Epithelial cell of esophagus (primary cell): ENCODE data around the gene P2RX2.

Experiments used
- DNase-seq: peaks from one replicate; pipeline ENCODE4 v3.0.0; 2010; ENCODE audit warnings: low read depth
- H3K4me3 ChIP-seq: 2 replicates; pipeline ENCODE4 v1.5.1; 2011; ENCODE audit warnings: mild to moderate bottlenecking, low read length, control low read depth
- TF ChIP-seq, protein P1 (sequence below): IDR thresholded peaks from 2 replicates; pipeline ENCODE4 v1.5.1; 2011; ENCODE audit warnings: low read depth, mild to moderate bottlenecking, low read length, control low read depth, inconsistent platforms; ENCODE audit not compliant: insufficient read depth; ENCODE audit errors: missing control alignments

The P2RX2 gene

DNA sequence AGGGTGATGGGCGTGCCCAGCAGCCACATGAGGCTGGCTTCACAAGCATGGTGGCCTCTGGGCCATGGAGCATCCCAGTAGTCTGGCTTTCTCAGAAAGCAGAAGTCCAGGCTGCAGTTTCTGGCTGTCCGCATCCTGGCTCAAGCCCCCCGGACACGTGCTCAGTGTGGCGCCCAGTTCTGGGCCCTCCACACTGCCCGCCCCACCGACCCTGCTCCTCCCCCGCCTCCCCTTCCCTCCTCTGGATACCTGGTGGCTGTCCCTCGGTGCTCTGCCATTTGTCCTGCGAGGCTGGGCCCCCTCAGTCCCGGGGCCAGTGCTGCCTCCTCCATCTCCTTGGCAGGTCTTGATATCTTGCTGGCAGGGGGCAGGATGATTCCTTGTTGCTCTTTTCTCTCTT is 39.8 kb upstream of the P2RX2 start:
- TF ChIP-seq, protein P1, sequence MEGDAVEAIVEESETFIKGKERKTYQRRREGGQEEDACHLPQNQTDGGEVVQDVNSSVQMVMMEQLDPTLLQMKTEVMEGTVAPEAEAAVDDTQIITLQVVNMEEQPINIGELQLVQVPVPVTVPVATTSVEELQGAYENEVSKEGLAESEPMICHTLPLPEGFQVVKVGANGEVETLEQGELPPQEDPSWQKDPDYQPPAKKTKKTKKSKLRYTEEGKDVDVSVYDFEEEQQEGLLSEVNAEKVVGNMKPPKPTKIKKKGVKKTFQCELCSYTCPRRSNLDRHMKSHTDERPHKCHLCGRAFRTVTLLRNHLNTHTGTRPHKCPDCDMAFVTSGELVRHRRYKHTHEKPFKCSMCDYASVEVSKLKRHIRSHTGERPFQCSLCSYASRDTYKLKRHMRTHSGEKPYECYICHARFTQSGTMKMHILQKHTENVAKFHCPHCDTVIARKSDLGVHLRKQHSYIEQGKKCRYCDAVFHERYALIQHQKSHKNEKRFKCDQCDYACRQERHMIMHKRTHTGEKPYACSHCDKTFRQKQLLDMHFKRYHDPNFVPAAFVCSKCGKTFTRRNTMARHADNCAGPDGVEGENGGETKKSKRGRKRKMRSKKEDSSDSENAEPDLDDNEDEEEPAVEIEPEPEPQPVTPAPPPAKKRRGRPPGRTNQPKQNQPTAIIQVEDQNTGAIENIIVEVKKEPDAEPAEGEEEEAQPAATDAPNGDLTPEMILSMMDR: no peak
- no peak overlapping the region for H3K4me3 ChIP-seq
- DNase-seq: no peak

GRCh38 chr12:132579744-132580143 is 38.8 kb upstream of the P2RX2 start:
- TF ChIP-seq, protein P1: no peak
- no peak overlapping the region for H3K4me3 ChIP-seq
- no peak for DNase-seq

DNA sequence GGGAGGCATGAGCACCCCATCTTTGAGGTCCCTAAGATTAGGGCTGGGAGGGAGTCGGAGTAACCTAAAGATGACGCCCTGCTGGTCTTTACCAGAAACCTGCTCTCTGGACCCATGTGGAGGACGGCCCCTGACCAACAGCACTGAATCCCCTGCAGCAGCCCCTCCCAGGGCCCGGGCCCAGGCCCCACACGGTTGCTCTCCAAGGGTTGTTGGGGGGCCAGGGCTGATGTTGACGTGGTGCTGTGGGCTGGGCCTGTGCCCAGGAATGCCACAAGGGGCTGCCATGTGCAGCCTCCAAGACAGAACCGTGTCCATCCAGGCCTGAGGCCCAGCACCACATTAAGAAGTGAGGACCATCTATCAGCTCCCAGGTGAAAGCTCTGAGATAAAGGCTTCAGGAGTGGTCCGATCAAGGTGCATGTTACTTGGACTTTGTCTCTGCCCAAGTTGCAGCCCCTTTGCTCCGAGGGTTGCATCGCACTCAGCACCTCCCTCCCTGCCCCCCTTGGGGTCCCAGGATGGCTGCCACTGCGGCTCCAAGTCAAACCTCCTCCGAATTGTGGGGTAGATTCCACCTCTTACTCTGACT is 37.8 kb upstream of the P2RX2 start:
- TF ChIP-seq, protein P1: no peak
- H3K4me3 ChIP-seq: no peak overlapping the region
- no peak for DNase-seq

GRCh38 chr12:132581348-132582057 is 37.1 kb upstream of the P2RX2 start:
- DNase-seq: no peak
- TF ChIP-seq, protein P1: no peak
- no peak overlapping the region for H3K4me3 ChIP-seq

- TF ChIP-seq, protein P1: no peak
- no peak for DNase-seq
- no peak overlapping the region for H3K4me3 ChIP-seq
Measured at GRCh38 chr12:132582058-132582420, 36.5 kb upstream of the P2RX2 start.

DNA sequence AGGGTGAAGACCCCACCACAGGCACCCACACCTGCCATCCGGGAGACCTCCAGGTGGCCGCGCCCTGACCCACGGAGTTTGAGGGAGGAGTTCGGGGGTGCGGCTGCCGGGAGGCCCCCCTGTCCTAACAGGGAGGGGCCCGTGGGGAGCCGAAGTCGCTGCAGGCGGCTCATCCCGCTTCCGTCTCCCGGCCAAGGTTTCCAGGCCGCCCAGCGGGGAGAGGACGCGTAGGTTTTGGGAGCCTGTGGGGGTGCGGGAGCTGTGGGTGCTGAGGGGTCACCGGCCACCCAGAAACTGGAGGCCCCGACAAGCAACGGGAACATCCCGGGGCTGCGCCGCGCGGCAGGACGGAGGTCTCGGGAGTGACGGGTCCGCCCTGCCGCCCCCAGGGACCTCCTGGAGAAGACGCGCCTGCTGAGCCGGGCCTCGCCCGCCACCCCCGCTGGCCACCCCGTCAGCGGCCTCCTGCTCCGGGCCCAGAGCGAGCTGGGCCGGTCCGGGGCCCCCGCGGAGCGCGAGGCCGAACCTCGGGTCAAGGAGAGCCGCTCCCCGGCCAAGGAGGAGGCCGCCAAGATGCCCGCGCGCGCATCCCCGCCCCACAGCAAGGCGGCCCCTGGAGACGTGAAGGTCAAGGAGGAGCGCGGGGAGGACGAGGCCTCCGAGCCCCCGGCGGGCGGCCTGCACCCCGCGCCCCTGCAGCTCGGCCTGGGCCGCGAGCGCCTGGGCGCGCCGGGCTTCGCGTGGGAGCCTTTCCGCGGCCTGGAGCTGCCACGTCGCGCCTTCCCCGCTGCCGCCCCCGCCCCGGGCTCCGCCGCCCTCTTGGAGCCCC is 35.8 kb upstream of the P2RX2 start:
- TF ChIP-seq, protein P1: no peak
- DNase-seq: no peak
- H3K4me3 ChIP-seq: no peak overlapping the region

DNA sequence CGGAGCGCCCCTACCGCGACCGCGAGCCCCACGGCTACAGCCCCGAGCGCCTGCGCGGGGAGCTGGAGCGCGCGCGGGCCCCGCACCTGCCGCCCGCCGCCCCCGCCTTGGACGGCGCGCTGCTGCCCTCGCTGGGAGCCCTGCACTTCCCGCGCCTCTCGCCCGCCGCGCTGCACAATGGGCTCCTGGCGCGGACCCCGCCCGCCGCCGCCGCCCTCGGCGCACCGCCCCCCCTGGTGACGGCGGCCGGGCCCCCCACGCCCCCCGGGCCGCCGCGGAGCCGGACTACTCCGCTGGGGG is 35.2 kb upstream of the P2RX2 start:
- no peak overlapping the region for H3K4me3 ChIP-seq
- no peak for DNase-seq
- TF ChIP-seq, protein P1: no peak
